ENCODE data around the gene VLDLR. TPM values are rescaled to one million over a fixed set of nuclear protein-coding genes. Genes with fewer than 3 reads are reported as not detected.

VLDLR gene
- total RNA-seq, 1 donor from 2014 or later = 23.1 TPM

DNA sequence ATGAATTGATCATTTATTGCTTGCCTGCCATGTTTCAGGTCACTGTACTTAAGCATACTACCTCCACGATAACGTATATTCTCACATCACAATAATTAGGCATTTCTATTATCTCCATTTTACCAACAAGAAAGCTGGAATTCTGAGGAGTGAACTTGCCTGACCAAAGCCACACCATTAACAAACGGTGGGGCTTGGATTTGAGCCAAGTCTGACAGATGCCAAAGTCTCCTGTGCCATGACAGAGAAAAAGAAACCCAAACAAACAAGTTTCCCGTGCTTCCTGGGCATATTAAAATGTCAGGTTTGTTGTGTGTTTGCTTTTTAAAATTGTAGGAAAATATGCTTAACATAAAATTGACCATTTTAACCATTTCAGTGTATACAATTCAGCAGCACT, 54.9 kb downstream of the VLDLR start:
- TF ChIP-seq CTCF (IDR thresholded peaks at IDR 0.05) = no peak
- Histone ChIP-seq H3K36me3 (no peaks in the 10 kb centered on the region), H3K27me3 (no peaks in the 10 kb centered on the region), H3K4me3 (no peak overlapping the region), H3K27ac (no peak overlapping the region), H3K9me3 (no peaks in the 10 kb centered on the region), H3K4me1 (no peaks in the 10 kb centered on the region)
- ATAC-seq = no peak
- intact Hi-C loops (cut with DNase I) = no loop called here
- no peak for DNase-seq

DNA sequence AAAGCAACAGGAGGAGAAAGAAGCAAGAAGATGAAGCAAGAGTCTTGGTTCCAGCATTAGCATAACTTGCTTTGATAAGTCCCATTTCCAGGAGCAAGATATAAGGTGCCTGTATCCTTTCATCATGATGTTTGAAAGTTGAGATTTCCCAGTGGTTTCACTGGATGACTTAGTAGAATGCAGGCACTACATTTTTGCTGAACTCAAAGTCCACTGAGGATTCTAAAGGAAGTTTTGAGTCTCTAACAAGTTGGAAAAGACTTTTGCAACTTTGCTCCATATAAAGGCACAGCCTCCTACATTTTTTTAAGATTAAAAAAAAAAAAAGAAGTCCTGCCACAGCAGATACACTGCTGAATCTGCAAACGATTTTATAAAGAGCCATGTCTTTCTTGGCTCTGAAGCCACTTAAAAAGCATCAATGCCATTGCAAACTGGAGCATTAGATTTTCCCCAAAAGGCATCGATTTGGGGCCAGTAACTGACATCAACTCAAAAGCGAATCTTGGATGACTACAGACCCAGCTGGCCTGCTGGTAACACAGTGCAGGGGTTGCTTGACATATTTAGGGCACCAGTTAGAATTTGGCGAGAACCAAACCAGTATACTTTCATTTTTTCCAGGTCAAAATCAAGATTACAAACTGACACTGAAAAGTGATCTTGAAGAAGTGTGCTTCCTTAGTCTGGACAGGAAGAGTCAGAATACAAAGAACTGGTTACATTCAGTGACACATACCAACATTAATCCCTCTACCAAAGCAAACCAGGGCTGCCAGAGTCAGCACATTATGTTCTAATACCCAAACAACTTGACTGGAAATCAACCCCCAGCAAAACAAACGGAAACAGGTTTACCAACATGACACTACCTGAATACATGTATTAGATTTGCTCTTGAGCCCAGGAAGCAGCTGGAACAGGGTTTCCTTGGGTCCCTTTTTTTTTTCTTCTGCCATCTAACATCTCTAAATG, 56.6 kb downstream of the VLDLR start:
- no peak overlapping the region for H3K4me3 ChIP-seq
- H3K4me1 ChIP-seq = no peaks in the 10 kb centered on the region
- H3K27me3 ChIP-seq = no peaks in the 10 kb centered on the region
- no peaks in the 10 kb centered on the region for H3K9me3 ChIP-seq
- no peaks in the 10 kb centered on the region for H3K36me3 ChIP-seq
- no peak overlapping the region for H3K27ac ChIP-seq
- no peak for TF ChIP-seq CTCF (IDR thresholded peaks at IDR 0.05)
- intact Hi-C loops (cut with DNase I) = no loop called here
- ATAC-seq (peak; percentile 28), DNase-seq (no peak)

DNA sequence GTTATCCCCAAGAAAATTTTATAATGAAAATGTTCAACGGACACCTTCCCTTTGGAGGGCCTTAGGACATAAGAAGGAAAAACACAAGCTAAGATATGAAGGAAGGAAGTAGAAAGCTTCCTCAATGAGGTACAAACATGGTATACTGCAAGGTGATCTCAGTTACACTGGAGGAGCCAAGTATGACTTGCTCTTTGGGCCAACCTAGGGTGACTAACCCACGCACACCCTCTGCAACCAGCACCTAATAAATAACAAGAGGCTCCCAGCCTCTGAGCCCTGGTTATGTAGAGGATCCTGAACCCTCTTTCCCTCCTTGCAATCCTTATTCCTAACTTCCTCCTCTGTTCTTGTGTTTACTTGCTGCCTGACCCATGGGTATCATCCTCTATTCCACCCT, 57.4 kb downstream of the VLDLR start:
- TF ChIP-seq CTCF (IDR thresholded peaks at IDR 0.05) = no peak
- no peaks in the 10 kb centered on the region for H3K9me3 ChIP-seq
- H3K27ac ChIP-seq = no peak overlapping the region
- no peak overlapping the region for H3K4me3 ChIP-seq
- H3K4me1 ChIP-seq = no peaks in the 10 kb centered on the region
- no peak for ATAC-seq
- intact Hi-C loops (cut with DNase I) = no loop called here
- H3K27me3 ChIP-seq = no peaks in the 10 kb centered on the region
- no peak for DNase-seq
- H3K36me3 ChIP-seq = no peaks in the 10 kb centered on the region

DNA sequence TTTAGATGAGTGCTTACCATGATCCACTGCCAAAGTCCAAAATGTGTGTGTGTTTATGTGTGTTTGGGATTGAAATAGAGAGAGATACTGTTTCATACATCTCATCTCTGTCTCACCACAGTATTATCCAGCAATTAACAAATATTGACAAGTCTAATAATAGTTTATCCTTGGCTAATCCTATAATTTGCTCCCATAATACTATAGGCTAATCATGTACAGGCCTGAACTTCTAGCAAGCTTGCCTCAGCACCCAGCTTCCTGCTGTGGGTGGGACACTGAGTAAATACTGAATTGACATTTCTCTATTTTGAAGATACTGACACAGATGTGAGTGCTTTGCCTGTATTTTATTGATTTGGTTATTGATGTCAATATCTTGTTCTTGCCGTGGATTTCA, 60.4 kb downstream of the VLDLR start:
- ATAC-seq (no peak), DNase-seq (no peak)
- Histone ChIP-seq H3K4me3 (no peak overlapping the region), H3K27ac (no peak overlapping the region), H3K9me3 (no peaks in the 10 kb centered on the region), H3K27me3 (no peaks in the 10 kb centered on the region), H3K4me1 (no peaks in the 10 kb centered on the region), H3K36me3 (no peaks in the 10 kb centered on the region)
- TF ChIP-seq CTCF (IDR thresholded peaks at IDR 0.05) = no peak
- intact Hi-C loops (cut with DNase I) = no loop called here

- ATAC-seq = no peak
Measured at GRCh38 chr9:2686911-2687310, 65.3 kb downstream of the VLDLR start.

More at GRCh38 chr9:2686911-2687310, 65.3 kb downstream of the VLDLR start:
- H3K27me3 ChIP-seq = no peaks in the 10 kb centered on the region
- no peaks in the 10 kb centered on the region for H3K4me1 ChIP-seq
- H3K9me3 ChIP-seq = no peaks in the 10 kb centered on the region
- H3K4me3 ChIP-seq = no peak overlapping the region
- H3K36me3 ChIP-seq = no peaks in the 10 kb centered on the region
- no peak overlapping the region for H3K27ac ChIP-seq
- no peak for TF ChIP-seq CTCF (IDR thresholded peaks at IDR 0.05)
- DNase-seq = no peak
- intact Hi-C loops (cut with DNase I) = no loop called here

Measured in upper lobe of right lung (tissue), 1 donor.